GM12865 (cell line): ENCODE measurements around the gene AURKB.
"Not testable (repeated sequence)": the region's sequence is repeated elsewhere in the genome, so short reads cannot be mapped to it uniquely, and the experiment has no call there.

Source experiments
- DNase-seq: peaks from one replicate; pipeline ENCODE4 v3.0.0; 2010; ENCODE audit warnings: low read depth
- H3K4me3 ChIP-seq: 2 replicates; pipeline ENCODE4 v1.5.1; 2011; ENCODE audit warnings: mild to moderate bottlenecking, low read depth, low read length, control low read depth
- TF ChIP-seq, protein P1 (sequence below): IDR thresholded peaks from 2 replicates; pipeline ENCODE4 v1.5.1; 2011; ENCODE audit warnings: low read length, control low read depth, low read depth, inconsistent platforms; ENCODE audit not compliant: insufficient read depth; ENCODE audit errors: missing control alignments

AURKB gene

DNA sequence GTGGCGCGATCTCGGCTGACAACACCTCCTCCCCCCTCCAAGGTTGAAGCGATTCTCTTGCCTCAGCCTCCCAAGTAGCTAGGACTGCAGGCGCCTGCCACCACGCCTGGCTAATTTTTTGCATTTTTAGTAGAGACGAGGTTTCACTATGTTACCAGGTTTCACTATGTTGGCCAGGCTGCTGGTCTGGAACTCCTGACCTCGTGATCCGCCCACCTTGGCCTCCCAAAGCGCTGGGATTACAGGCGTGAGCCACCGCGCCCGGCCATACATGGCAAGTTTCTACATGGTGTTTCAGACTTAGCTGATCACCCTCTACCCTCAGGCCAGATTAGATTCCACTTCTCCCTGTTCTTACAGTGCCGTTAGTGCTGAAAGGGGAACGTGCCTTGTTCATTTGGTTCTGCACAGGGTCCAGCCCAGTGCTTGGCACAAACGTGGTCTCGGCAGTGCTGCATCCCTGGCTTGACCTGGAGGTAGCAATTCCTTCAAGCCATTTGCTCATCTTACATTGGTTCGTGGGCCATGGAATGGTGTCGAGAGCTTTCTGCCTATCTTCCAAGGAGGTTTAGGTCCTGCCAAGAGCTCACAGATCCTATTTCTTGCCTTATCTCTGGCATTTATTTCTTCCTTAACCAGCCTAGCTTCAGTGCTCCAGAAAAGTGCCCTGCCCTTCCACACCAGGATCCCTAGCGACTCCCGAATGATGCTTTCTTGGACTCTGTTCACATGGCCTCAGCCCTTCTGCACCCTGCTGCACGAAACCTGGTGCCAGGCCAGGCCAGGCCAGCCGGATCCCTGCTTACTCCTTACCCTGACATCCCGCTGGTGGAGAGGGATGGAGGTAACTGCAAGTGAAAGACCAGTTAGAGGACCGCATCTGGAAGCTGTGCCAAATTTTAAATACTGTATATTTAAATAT lies 14.8 kb upstream of the AURKB start:
- no peak overlapping the region for H3K4me3 ChIP-seq
- TF ChIP-seq, protein P1, sequence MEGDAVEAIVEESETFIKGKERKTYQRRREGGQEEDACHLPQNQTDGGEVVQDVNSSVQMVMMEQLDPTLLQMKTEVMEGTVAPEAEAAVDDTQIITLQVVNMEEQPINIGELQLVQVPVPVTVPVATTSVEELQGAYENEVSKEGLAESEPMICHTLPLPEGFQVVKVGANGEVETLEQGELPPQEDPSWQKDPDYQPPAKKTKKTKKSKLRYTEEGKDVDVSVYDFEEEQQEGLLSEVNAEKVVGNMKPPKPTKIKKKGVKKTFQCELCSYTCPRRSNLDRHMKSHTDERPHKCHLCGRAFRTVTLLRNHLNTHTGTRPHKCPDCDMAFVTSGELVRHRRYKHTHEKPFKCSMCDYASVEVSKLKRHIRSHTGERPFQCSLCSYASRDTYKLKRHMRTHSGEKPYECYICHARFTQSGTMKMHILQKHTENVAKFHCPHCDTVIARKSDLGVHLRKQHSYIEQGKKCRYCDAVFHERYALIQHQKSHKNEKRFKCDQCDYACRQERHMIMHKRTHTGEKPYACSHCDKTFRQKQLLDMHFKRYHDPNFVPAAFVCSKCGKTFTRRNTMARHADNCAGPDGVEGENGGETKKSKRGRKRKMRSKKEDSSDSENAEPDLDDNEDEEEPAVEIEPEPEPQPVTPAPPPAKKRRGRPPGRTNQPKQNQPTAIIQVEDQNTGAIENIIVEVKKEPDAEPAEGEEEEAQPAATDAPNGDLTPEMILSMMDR: no peak
- peak; percentile 16 for DNase-seq

DNA sequence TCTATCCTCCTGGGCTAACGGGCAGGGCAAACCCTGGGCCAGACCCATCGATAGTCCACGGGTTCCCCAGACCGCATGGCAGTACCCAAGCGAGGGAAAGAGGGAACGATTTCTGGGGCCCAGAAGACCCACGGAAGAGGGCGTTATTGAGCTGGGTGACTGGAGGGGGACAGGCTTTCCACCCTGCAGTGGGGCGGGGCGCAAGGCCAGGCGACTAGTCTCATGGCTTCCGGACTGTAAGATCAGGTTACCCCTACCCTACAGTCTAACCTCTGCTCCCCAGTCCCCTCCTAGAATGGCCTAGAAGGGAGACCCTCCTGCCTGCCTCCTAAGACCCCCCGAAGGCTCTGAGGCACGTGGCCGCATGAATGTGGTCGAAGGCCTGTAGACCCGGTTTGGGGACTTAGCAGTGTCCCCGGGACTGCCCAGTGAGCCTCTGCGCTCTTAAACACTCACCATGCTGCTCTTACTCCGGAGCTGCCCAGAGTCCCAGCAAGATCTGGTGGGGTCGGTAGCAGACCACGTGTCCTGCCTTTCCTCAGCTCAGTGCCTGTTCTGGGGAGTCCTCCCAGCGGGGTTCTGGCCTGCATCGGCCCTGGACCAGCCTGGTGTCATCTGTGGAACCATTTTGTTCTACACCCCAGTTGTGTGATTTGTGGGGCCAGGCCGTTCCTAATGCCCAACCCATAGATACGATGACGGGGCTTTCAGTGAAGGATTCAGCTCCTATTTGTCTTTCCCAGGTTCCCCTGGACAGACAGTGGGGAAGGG lies 13.2 kb upstream of the AURKB start:
- TF ChIP-seq, protein P1: peak; percentile 41
- peak; percentile 90 for DNase-seq
- H3K4me3 ChIP-seq: peak overlapping the region; percentile 58

DNA sequence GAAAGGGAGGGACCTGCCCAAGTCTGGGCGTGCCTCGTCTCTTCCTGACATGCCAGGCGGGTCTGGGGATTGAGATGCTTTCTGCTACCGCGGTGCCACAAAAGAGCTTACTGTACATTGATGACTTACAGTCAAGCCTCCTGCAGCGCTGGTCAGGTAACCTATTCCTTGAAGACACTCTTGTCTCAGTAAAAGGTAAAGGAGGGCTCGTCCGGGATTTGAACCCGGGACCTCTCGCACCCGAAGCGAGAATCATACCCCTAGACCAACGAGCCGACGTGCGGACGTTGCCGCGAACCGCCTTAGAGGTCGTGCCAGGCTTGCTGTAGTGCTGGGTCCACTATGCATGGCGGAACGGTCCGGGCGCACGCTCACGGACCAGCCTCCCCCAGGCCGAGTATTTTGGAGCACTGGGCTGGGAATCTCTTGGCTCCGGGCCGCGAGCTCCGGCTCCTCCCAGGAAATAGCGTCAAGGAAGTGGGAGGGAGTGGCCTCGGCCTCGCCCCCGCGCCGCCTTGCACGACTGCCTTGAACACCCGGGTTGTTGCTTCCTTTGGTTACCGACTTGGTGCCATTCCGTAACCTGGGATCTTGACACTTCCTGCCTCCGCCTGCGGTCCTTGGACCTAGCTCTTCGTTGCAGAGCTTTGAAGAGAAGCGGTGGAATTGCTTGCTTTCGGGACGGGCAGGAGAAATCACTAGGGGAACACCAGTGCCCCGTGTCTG lies 12.4 kb upstream of the AURKB start:
- DNase-seq: peak; percentile 96
- TF ChIP-seq, protein P1: no peak
- H3K4me3 ChIP-seq: peak overlapping the region; percentile 58

DNA sequence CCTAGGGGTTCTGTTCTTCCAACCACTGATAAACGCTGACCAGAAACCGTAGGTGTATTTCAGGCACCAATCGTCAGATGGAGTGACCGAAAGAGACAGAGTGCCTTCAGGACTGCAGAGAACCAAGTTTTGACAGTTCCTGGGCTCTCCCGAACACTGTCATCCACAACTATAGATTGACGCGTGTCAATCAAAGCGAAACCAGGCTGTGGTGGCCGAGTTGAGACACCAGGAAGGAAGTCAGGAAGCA lies 11.9 kb upstream of the AURKB start:
- DNase-seq: peak; percentile 90
- TF ChIP-seq, protein P1: no peak
- peak overlapping the region; percentile 58 for H3K4me3 ChIP-seq

DNA sequence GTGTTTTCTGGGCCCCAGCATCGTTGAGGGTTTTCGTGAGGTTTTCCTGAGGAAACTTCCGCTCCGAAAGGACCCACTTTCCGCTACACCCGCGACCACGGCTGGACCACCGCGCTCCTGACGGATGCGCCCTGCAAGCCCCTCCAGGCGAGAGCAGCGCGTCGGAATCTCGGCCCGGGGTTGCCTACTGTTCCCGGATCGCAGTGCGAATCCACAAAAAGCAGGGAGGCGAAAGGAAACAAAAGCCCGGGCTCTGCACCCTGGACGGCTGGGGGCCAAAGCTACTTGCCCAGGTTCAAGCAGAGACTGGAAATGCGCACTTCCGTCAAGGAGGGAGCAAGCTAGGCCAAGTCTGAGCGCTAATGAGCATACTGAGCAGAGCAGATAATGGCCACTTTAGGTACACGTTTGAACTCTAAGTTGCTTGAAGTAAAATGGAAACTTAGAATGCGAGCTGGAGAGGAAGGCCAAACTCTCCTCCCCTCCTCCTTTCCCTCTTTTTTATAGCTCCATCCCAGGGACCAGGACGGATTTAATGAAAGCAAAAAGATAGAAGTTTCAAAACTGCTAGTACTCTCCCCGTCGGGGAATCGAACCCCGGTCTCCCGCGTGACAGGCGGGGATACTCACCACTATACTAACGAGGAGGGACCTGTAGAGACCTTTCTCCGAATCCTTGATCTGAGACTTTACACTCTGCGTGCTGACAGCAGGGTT lies 11.4 kb upstream of the AURKB start:
- H3K4me3 ChIP-seq: peak overlapping the region; percentile 58
- peak; percentile 92 for DNase-seq
- TF ChIP-seq, protein P1: no peak

DNA sequence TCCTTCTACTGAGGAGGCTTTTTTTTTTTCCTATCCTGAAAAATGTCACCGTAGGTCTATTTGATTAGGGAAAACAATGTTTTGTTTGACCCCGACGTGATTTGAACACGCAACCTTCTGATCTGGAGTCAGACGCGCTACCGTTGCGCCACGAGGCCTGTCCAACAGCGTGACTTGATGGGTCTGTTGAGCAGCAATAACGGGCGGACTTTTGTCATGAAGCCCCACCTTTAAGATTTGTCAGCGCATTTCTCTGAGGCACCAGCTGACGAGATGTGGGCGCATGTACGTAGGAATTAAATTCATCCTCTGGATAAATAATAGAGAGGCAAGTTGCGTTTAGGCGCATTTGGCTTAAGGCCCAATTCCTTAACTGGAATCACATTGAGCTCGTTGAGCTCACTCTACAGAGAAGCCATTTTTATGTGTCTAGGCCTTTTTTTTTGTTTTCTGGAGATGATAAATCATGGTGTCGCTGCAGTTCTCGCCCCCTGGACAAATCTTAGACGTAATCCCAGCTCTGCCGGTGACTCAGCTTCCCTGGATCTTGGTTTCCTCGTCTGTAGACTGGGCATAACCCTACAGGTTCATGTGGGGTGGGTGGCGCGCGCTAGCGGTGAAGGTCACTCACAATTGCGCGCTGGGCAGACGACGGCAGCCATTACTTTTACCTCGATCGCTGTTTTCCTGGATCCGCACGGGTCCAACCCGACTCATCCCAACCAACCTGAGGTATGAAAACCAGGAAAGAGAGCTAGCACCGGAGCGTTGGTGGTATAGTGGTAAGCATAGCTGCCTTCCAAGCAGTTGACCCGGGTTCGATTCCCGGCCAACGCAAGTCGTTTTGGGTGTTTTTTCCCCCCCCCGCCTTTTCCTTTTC lies 10.6 kb upstream of the AURKB start:
- peak; percentile 93 for DNase-seq
- TF ChIP-seq, protein P1: no peak
- peak overlapping the region; percentile 58 for H3K4me3 ChIP-seq

DNA sequence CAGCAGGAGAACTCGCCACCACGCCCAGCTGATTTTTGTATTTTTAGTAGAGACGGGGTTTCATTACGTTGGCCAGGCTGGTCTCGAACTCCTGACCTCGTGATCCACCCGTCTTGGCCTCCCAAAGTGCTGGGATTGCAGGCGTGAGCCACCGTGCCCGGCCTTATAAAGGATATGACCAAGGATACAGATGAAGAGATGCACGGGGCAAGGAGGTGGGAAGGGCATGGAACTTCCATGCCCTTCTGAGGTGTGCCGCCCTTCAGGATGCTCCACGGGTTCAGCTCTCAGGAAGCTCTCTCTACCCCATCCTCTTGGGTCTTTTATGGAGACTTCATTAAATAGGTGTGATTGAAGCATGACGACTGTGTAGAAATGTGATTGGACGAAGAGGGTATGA lies 3.6 kb upstream of the AURKB start:
- not testable (repeated sequence) for H3K4me3 ChIP-seq, DNase-seq
